Measurements from ENCODE around the gene CAMK2B.

Gene CAMK2B

GRCh38 chr7:44307905-44308595 lies 17.3 kb downstream of the CAMK2B start:
- no peak for DNase-seq

- peak; percentile 85 for DNase-seq
Observed at GRCh38 chr7:44307301-44307900, 18.0 kb downstream of the CAMK2B start.

GRCh38 chr7:44306606-44307005 lies 18.8 kb downstream of the CAMK2B start:
- DNase-seq = no peak

- DNase-seq = no peak
Observed at GRCh38 chr7:44305564-44306507, 19.6 kb downstream of the CAMK2B start.

GRCh38 chr7:44294325-44295069 lies 30.9 kb downstream of the CAMK2B start:
- DNase-seq = no peak

GRCh38 chr7:44293561-44294324 lies 31.7 kb downstream of the CAMK2B start:
- DNase-seq = no peak

- DNase-seq = no peak
Observed at GRCh38 chr7:44292876-44293560, 32.4 kb downstream of the CAMK2B start.

- DNase-seq = no peak
Observed at GRCh38 chr7:44292420-44292817, 33.0 kb downstream of the CAMK2B start.

GRCh38 chr7:44291733-44292419 lies 33.5 kb downstream of the CAMK2B start:
- DNase-seq = no peak

- DNase-seq = peak; percentile 99
Observed at GRCh38 chr7:44291066-44291732, 34.2 kb downstream of the CAMK2B start.

GRCh38 chr7:44290252-44290620 lies 35.2 kb downstream of the CAMK2B start:
- no peak for DNase-seq

GRCh38 chr7:44289341-44290251 lies 35.8 kb downstream of the CAMK2B start:
- no peak for DNase-seq

GRCh38 chr7:44288811-44289340 lies 36.5 kb downstream of the CAMK2B start:
- DNase-seq = no peak

- DNase-seq = no peak
Observed at GRCh38 chr7:44288381-44288685, 37.1 kb downstream of the CAMK2B start.

GRCh38 chr7:44287488-44288380 lies 37.7 kb downstream of the CAMK2B start:
- no peak for DNase-seq

GRCh38 chr7:44286618-44287487 lies 38.5 kb downstream of the CAMK2B start:
- DNase-seq = no peak

GRCh38 chr7:44286182-44286617 lies 39.2 kb downstream of the CAMK2B start:
- no peak for DNase-seq

All from NCI-H226 (cell line).